Activated CD4-positive, alpha-beta T cell treated with anti-CD3 and anti-CD28 coated beads, Interleukin-2, amount 10 ng/mL, durations not matched to agents 24 days and 14 days (primary cell): ENCODE data around the gene CCNDBP1. TPM values are rescaled to one million over a fixed set of nuclear protein-coding genes. Genes with fewer than 3 reads are reported as not detected.
"Not testable (repeated sequence)": the region's sequence is repeated elsewhere in the genome, so short reads cannot be mapped to it uniquely, and the experiment has no call there.

ENCODE experiments used
- DNase-seq: peaks from one replicate; pipeline ENCODE4 v3.0.0; 2022
- H3K27ac Mint-ChIP-seq: one replicate; pipeline ENCODE4 v1.8.0; 2022; ENCODE audit warnings: mild to moderate bottlenecking, mixed read lengths
- H3K27me3 Mint-ChIP-seq: one replicate; pipeline ENCODE4 v1.8.0; 2022; ENCODE audit warnings: mixed read lengths
- H3K36me3 Mint-ChIP-seq: one replicate; pipeline ENCODE4 v1.8.0; 2022; ENCODE audit warnings: low read depth, mild to moderate bottlenecking, mixed read lengths
- H3K4me1 Mint-ChIP-seq: one replicate; pipeline ENCODE4 v1.8.0; 2021; ENCODE audit warnings: mixed read lengths
- H3K4me3 Mint-ChIP-seq: one replicate; pipeline ENCODE4 v1.8.0; 2022; ENCODE audit warnings: mild to moderate bottlenecking, moderate library complexity, mixed read lengths
- H3K9me3 Mint-ChIP-seq: one replicate; pipeline ENCODE4 v1.8.0; 2021; ENCODE audit warnings: mixed read lengths
- intact Hi-C: fragments of 100-400 bp; cut with micrococcal nuclease; formaldehyde crosslinking; loops from one replicate; pipeline ENCODE4 v1.15.1; 2023
- total RNA-seq: library from RNA; stranded (reverse); gene quantifications from 2 replicates; pipeline ENCODE4 v1.2.3, GENCODE V29; 2022

CCNDBP1 gene
- total RNA-seq, 1 donor from 2014 or later, result 49.2 TPM

DNA sequence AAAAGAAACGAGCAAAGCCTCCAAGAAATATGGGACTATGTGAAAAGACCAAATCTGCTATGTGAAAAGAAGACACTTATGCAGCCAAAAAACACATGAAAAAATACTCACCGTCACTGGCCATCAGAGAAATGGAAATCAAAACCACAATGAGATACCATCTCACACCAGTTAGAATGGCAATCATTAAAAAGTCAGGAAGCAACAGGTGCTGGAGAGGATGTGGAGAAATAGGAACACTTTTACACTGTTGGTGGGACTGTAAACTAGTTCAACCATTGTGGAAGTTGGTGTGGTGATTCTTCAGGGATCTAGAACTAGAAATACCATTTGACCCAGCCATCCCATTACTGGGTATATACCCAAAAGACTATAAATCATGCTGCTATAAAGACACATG lies 8.1 kb upstream of the CCNDBP1 start:
- H3K4me1 Mint-ChIP-seq, H3K9me3 Mint-ChIP-seq, H3K27me3 Mint-ChIP-seq, H3K27ac Mint-ChIP-seq, H3K4me3 Mint-ChIP-seq, intact Hi-C loops, DNase-seq: not testable (repeated sequence)
- H3K36me3 Mint-ChIP-seq, result peaks cover 43% of the 10 kb centered on the region

DNA sequence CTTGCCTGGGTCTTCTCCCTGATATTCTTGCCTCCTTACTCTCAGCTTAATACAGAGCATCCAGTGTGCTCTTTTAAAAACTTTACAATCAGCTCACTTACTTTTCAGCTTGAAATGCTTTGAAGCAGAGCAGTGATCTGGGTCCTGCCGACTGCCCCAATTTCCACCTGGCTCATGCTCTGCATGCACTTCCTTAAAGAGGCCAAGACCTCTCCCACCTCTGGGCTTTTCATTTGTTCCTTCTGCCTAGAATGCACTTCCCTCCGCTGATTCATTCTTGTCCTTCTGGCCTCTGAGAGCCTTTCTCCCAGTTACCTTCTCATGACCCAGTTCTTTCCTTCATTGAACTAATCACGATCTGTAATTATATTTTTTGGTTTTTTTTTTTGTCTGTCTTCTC lies 1.9 kb upstream of the CCNDBP1 start:
- intact Hi-C loops, result loop anchor here (10.0 kb wide), 1 partner anchor 622 kb away; the partner anchor contains the start of genes HYPK and SERINC4
- Mint-ChIP-seq H3K9me3 (no peaks in the 10 kb centered on the region), H3K4me3 (no peak overlapping the region), H3K4me1 (peaks cover 22% of the 10 kb centered on the region), H3K27ac (no peak overlapping the region), H3K36me3 (peaks cover 28% of the 10 kb centered on the region), H3K27me3 (no peaks in the 10 kb centered on the region)
- peak; percentile 52 for DNase-seq

DNA sequence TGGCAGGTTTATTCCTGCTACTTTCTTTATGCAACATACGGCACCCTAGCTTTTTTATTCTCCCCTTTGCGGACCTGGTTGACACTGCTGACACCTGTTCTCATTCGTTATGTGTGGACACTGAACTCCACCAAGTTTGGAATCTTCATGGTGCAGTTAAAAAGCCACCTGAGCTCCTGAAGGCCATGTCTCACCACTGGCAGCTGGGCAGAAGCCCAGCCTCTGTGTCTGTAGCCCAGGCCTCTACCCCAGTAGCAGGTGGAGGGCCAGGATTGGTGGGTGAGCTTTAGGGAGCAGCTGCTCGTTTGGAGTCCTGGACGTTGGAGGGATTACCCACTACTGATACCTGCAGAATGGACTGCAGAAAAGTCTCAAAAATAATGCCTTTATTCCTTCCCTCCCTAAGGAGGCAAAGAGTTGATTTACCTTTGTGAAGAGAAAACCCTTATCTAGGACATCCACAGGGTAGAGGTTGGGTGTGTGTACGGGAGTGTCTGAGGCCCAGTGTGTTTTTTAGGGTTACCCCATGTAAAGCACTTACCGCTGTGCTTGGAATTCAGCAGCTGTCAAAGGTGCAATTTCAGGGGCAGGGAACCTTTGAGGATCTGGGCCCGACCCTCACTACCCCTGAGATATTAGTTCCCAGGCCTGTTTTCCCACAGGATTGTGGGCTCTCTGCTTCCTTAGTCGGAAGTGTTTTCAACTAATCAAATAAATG lies 637 bp upstream of the CCNDBP1 start:
- Mint-ChIP-seq H3K27me3 (no peaks in the 10 kb centered on the region), H3K9me3 (no peaks in the 10 kb centered on the region), H3K4me1 (peaks cover 26% of the 10 kb centered on the region), H3K4me3 (peak overlapping the region; percentile 96), H3K27ac (peak overlapping the region; percentile 97), H3K36me3 (peaks cover 25% of the 10 kb centered on the region)
- intact Hi-C loops, result loop anchor here (5.0 to 10.0 kb wide), 2 partner anchors 52 to 620 kb away; partner anchors contain the start of genes HYPK, SERINC4 and TMEM62
- peak; percentile 58 for DNase-seq

DNA sequence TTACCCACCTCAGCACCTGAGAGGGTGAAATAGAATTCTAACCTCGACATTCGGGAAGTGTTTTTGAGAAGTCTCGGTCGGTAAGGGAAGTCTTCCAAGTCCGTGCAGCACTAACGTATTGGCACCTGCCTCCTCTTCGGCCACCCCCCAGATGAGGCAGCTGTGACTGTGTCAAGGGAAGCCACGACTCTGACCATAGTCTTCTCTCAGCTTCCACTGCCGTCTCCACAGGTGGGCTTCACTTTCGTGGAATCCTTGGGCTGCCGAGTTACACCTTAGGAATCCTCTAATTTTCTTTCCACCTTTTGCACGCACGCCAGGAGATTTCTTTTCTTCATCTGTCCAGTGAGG lies 775 bp downstream of the CCNDBP1 start:
- H3K4me3 Mint-ChIP-seq, result peak overlapping the region; percentile 96
- peak overlapping the region; percentile 97 for H3K27ac Mint-ChIP-seq
- intact Hi-C loops, result loop anchor here (2.0 to 10.0 kb wide), 3 partner anchors 19 to 619 kb away; partner anchors contain the start of genes HYPK, SERINC4 and TMEM62
- peaks cover 26% of the 10 kb centered on the region for H3K4me1 Mint-ChIP-seq
- H3K27me3 Mint-ChIP-seq, result no peaks in the 10 kb centered on the region
- H3K9me3 Mint-ChIP-seq, result no peaks in the 10 kb centered on the region
- DNase-seq, result no peak
- peaks cover 31% of the 10 kb centered on the region for H3K36me3 Mint-ChIP-seq

DNA sequence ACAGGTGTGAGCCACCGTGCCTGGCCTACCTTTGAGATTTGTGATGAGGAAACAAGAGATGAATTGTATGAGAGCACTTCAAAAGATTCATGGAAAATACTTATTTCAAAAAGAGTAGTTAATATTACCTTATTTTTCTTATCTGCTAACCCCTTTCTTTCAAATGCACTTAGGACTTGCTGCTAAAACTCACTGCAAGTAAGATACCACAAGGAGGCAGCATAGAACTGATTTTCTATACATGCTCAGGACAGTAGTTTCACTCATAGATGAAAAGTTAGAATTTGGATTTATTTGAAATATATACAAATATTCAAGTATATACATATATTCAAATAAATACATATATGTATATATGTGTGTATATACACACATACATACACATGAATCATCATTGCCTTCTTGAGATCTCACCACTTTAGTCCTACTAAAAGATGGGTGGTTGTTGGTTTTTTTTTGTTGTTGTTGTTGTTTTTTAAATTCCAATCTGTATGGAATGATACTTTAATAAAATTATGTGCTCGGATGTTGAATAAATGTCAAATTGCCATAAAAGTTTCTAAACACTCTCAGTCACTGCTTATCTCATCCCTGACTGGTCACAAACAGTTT lies 2.4 kb downstream of the CCNDBP1 start:
- Mint-ChIP-seq H3K27ac (no peak overlapping the region), H3K4me1 (peaks cover 26% of the 10 kb centered on the region), H3K36me3 (peaks cover 34% of the 10 kb centered on the region), H3K27me3 (no peaks in the 10 kb centered on the region), H3K4me3 (peak overlapping the region; percentile 48), H3K9me3 (no peaks in the 10 kb centered on the region)
- peak; percentile 70 for DNase-seq
- intact Hi-C loops, result loop anchor here (2.0 to 10.0 kb wide), 3 partner anchors 17 to 617 kb away; partner anchors contain the start of genes HYPK, SERINC4 and TMEM62

DNA sequence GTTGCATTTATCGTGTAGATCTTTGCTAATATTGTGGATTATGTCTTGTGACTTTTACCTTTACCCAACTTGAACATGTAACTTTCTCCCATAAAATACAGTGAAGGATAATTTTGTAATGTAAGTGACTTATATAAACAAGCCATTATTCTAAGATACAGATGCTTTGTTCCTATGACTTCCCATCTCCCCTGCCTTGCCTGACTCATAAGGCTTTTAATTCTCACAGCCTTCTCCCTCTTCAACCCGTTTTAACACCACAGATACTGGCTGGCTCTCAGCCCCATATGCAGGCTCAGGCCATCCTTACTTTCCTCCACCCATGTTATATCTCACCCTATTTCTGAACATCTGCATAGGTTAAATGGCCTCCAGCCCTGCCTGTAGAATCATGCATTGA lies 4.1 kb downstream of the CCNDBP1 start:
- no peak overlapping the region for H3K27ac Mint-ChIP-seq
- H3K9me3 Mint-ChIP-seq, result no peaks in the 10 kb centered on the region
- intact Hi-C loops, result loop anchor here (5.0 to 10.0 kb wide), 2 partner anchors 57 to 616 kb away; partner anchors contain the start of genes HYPK, SERINC4 and TMEM62
- H3K4me3 Mint-ChIP-seq, result no peak overlapping the region
- DNase-seq, result no peak
- H3K4me1 Mint-ChIP-seq, result peaks cover 26% of the 10 kb centered on the region
- peaks cover 31% of the 10 kb centered on the region for H3K36me3 Mint-ChIP-seq
- H3K27me3 Mint-ChIP-seq, result no peaks in the 10 kb centered on the region

DNA sequence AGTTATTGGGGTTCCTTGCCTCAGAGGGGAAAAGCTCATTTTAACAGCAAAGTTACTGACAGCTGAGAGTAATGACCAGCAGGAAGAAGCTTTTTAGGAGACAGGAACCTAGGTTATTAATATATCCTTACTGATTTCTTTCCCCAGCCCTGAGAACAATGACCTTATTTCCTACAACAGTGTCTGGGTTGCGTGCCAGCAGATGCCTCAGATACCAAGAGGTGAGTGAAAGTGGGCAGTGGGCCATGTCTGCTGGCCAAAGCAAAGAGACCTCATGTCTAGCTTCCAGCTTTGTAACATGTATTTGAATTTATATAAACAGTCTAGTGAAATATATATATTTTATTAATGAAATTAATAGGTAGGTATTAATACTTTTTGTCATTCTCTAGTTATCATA lies 5.0 kb downstream of the CCNDBP1 start:
- intact Hi-C loops, result no loop called here
- H3K4me3 Mint-ChIP-seq, result no peak overlapping the region
- no peaks in the 10 kb centered on the region for H3K9me3 Mint-ChIP-seq
- H3K4me1 Mint-ChIP-seq, result peaks cover 23% of the 10 kb centered on the region
- H3K27me3 Mint-ChIP-seq, result no peaks in the 10 kb centered on the region
- no peak overlapping the region for H3K27ac Mint-ChIP-seq
- peaks cover 40% of the 10 kb centered on the region for H3K36me3 Mint-ChIP-seq
- DNase-seq, result no peak

DNA sequence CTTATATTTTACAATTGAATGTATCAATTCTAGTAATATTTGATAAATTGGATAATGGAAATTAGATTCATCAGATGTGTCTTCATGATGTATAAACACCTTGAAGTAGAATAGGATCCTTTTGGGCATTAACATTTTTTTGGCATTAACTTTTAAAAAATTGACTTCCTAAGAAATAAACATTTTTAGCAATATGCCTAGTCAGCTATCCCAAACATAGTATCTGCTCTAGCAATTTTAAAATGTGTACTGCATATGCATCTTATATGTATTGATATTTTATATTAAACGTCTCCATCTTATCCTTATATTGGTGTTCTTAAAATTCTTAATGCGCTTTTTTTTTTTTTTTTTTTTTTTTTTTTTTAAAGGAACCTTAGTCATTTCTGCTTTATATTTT lies 8.5 kb downstream of the CCNDBP1 start:
- Mint-ChIP-seq H3K27ac (no peak overlapping the region), H3K9me3 (no peaks in the 10 kb centered on the region), H3K36me3 (peaks cover 58% of the 10 kb centered on the region), H3K4me3 (no peak overlapping the region), H3K4me1 (peaks cover 4% of the 10 kb centered on the region), H3K27me3 (no peaks in the 10 kb centered on the region)
- DNase-seq, result no peak
- intact Hi-C loops, result no loop called here

DNA sequence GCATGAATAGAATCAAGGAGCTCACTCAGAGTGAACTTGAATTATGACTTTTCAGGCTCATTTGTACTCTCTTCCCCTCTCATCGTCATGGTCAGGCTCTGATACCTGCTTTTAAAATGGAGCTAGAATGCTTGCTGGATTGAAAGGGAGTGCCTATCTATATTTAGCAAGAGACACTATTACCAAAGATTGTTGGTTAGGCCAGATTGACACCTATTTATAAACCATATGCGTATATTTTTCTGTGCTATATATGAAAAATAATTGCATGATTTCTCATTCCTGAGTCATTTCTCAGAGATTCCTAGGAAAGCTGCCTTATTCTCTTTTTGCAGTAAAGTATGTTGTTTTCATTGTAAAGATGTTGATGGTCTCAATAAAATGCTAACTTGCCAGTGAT lies 9.6 kb downstream of the CCNDBP1 start:
- peaks cover 54% of the 10 kb centered on the region for H3K36me3 Mint-ChIP-seq
- intact Hi-C loops, result no loop called here

DNA sequence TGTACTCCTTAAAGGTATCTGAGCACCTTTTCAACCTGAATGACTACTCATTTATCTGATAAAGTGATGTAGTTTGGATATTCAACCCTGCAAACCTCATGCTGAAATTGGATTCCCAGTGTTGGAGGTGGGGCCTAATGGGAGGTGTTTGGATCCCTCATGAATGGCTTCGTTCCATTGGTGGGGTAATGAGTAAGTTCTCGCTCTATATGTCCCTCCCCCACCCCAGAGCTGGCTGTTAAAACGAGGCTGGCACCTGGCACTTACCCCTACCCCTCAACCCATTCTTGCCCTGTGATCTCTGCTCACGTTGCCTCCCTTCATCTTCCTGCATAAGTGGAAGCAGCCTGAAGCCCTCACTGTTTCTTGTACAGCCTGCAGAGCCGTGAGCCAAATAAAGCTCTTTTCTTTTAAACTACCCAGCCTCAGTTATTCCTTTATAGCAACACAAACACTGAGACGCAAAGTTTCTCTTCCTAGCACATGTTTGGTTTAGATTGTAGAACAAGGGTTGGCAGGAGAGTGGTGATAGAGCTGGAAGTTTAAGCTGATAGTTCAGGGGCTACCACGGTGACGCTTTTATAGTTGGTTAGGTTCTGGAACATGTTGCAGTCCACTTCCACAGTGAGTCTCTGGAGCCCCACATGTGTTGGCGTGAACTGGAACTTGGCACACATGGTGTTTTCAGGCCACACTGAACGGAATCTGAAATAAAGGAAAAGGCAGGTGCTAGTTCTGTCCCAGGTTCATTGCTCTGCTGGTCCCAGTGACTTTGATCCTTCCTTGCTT lies 11.8 kb downstream of the CCNDBP1 start:
- Mint-ChIP-seq H3K9me3 (no peaks in the 10 kb centered on the region), H3K4me3 (no peak overlapping the region), H3K27me3 (no peaks in the 10 kb centered on the region), H3K36me3 (peaks cover 41% of the 10 kb centered on the region), H3K4me1 (peaks cover 8% of the 10 kb centered on the region), H3K27ac (no peak overlapping the region)
- no peak for DNase-seq
- intact Hi-C loops, result no loop called here

More for the DNA sequence above, 9.6 kb downstream of the CCNDBP1 start:
- H3K4me1 Mint-ChIP-seq, result peaks cover 3% of the 10 kb centered on the region
- H3K27ac Mint-ChIP-seq, result no peak overlapping the region
- DNase-seq, result no peak
- no peaks in the 10 kb centered on the region for H3K9me3 Mint-ChIP-seq
- H3K27me3 Mint-ChIP-seq, result no peaks in the 10 kb centered on the region
- no peak overlapping the region for H3K4me3 Mint-ChIP-seq

DNA sequence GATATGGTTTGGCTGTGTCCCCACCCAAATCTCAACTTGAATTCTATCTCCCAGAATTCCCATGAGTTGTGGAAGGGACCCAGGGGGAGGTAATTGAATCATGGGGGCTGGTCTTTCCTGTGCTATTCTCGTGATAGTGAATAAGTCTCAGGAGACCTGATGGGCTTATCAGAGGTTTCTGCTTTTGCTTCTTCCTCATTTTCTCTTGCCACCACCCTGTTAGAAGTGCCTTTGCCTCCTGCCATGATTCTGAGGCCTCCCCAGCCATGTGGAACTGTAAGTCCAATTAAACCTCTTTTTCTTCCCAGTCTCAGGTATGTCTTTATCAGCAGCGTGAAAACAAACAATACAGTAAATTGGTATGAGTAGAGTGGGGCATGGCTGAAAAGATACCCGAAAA lies 12.6 kb downstream of the CCNDBP1 start:
- H3K36me3 Mint-ChIP-seq, result peaks cover 36% of the 10 kb centered on the region
- intact Hi-C loops, H3K27ac Mint-ChIP-seq, H3K27me3 Mint-ChIP-seq, DNase-seq, H3K9me3 Mint-ChIP-seq, H3K4me1 Mint-ChIP-seq, H3K4me3 Mint-ChIP-seq: not testable (repeated sequence)

DNA sequence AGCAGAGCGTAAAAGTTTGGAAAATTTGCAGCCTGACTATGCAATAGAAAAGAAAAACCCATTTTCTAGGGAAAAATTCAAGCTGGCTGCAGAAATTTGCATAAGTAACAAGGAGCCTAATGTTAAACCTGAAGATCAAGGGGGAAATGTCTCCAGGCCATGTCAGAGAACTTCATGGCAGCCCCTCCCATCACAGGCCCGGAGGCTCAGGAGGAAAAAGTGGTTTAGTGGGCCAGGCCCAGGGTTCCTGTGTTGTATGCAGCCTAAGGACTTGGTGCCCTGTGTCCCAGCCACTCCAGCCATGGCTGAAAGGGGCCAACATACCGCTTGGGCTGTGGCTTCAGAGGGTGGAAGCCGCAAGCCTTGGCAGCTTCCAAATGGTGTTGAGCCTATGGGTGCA lies 13.4 kb downstream of the CCNDBP1 start:
- H3K9me3 Mint-ChIP-seq, H3K4me1 Mint-ChIP-seq, intact Hi-C loops, DNase-seq, H3K4me3 Mint-ChIP-seq, H3K27me3 Mint-ChIP-seq, H3K27ac Mint-ChIP-seq: not testable (repeated sequence)
- H3K36me3 Mint-ChIP-seq, result peaks cover 31% of the 10 kb centered on the region

DNA sequence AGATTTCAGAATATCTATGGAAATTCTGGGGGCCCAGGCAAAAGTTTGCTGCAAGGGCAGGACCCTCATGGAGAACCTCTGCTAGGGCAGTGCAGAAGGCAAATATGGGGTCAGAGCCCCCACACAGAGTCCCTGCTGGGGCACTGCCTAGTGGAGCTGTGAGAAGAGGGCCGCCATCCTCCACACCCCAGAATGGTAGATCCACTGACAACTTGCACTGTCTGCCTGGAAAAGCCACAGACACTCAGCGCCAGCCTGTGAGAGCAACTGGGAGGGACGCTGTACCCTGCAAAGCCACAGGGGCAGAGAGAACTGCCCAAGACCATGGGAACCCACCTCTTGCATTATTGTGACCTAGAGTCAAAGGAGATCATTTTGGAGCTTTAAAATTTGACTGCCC lies 13.8 kb downstream of the CCNDBP1 start:
- peaks cover 31% of the 10 kb centered on the region for H3K36me3 Mint-ChIP-seq

More for the DNA sequence above, 13.8 kb downstream of the CCNDBP1 start:
- Mint-ChIP-seq H3K27ac (no peak overlapping the region), H3K4me3 (no peak overlapping the region), H3K4me1 (peaks cover 8% of the 10 kb centered on the region), H3K27me3 (no peaks in the 10 kb centered on the region), H3K9me3 (no peaks in the 10 kb centered on the region)
- no peak for DNase-seq
- intact Hi-C loops, result no loop called here
